ENCODE results near the gene ANKRD1. TPM values are rescaled to one million over a fixed set of nuclear protein-coding genes. Genes with fewer than 3 reads are reported as not detected.

The ANKRD1 gene
- total RNA-seq, 1 experiment from 2014 or later, result not detected

GRCh38 chr10:90866050-90866598 lies 54.8 kb downstream of the ANKRD1 start:
- ChIA-PET POLR2A (no interaction called here), RAD21 (ENCODE audit: low non-redundant PET in 1 of 2, low total read pairs in 2 of 2, uncharacterized antibody in 2 of 2, unreplicated experiment in 2 of 2) (no interaction called here), CTCF (interaction anchor here (0.7 to 2.0 kb wide), 14 partner anchors 10 to 250 kb away, joined by 3 to 13 read pairs (median 4); no protein-coding TSS in a partner anchor)
- Histone ChIP-seq H3K36me3 (ENCODE audit: control insufficient read depth in 1 of 2, insufficient read depth in 2 of 2, low read length in 2 of 2) (no peaks in the 10 kb centered on the region), H3K27me3 (ENCODE audit: insufficient read depth, low read length) (no peaks in the 10 kb centered on the region), H3K9ac (ENCODE audit: low read length) (no peak overlapping the region), H3K27ac (ENCODE audit: low read depth, low read length) (no peak overlapping the region), H3K4me3 (replicated peaks in 1 of 2; ENCODE audit: low read depth in 1 of 2, low read length in 2 of 2) (no peak overlapping the region), H2AFZ (ENCODE audit: low read depth, low read length, poor library complexity, severe bottlenecking) (no peak overlapping the region), H4K20me1 (ENCODE audit: insufficient read depth) (no peaks in the 10 kb centered on the region), H3K9me3 (ENCODE audit: control insufficient read depth in 1 of 2, insufficient read depth in 1 of 2, low read depth in 1 of 2, low read length in 2 of 2) (peaks cover 0 to 7% of the 10 kb centered on the region in 2 experiments; a peak in 2 of 4 replicates), H3K4me1 (ENCODE audit: control insufficient read depth in 1 of 2, insufficient read depth in 2 of 2, low read length in 2 of 2) (peaks cover 3 to 9% of the 10 kb centered on the region in 2 experiments; a peak in 3 of 4 replicates), H3K9me2 (ENCODE audit: insufficient read depth) (no peaks in the 10 kb centered on the region), H3K79me2 (ENCODE audit: insufficient read depth, low read length) (no peaks in the 10 kb centered on the region), H3K4me2 (ENCODE audit: low read length) (no peak overlapping the region)
- no TSS peak for BruUV-seq (replicated peaks)
- ATAC-seq (no peak), DNase-seq (ENCODE audit: low read depth, low spot score) (no peak)
- no peak for TF ChIP-seq ZFX (IDR thresholded peaks at IDR 0.05)
- TF ChIP-seq EZH2phosphoT487 (IDR thresholded peaks at IDR 0.05; ENCODE audit: borderline replicate concordance), result no peak
- no peak for TF ChIP-seq EZH2 (IDR thresholded peaks at IDR 0.05)
- no peak for TF ChIP-seq SP1 (IDR thresholded peaks at IDR 0.05; ENCODE audit: low read depth)
- TF ChIP-seq MAX (IDR thresholded peaks at IDR 0.05), result no peak
- TF ChIP-seq REST (IDR thresholded peaks at IDR 0.05; ENCODE audit: low read depth), result no peak
- no peak for TF ChIP-seq RAD21 (IDR thresholded peaks at IDR 0.05; ENCODE audit: low read depth)
- TF ChIP-seq POLR2A (IDR thresholded peaks at IDR 0.05; ENCODE audit: borderline replicate concordance, extremely low read depth, insufficient read depth, insufficient read length), result no peak
- TF ChIP-seq JUND (IDR thresholded peaks at IDR 0.05), result no peak
- TF ChIP-seq CEBPB (IDR thresholded peaks at IDR 0.05; ENCODE audit: low read depth), result no peak
- TF ChIP-seq YY1 (IDR thresholded peaks at IDR 0.05; ENCODE audit: extremely low read depth, insufficient replicate concordance, low read depth, low read length), result no peak
- TF ChIP-seq CTCF (IDR thresholded peaks at IDR 0.05 in 2 of 3, conservative IDR thresholded peaks at IDR 0.05 in 1 of 3; ENCODE audit: borderline replicate concordance in 1 of 3, insufficient read depth in 1 of 3, low read depth in 2 of 3, low read length in 2 of 3), result no peak
- TF ChIP-seq ZNF274 (IDR thresholded peaks at IDR 0.05; ENCODE audit: low read depth, low read length), result no peak
- intact Hi-C loops (cut with micrococcal nuclease), result loop anchor here (10.0 kb wide), 2 partner anchors 201 to 1301 kb away; no protein-coding TSS in a partner anchor
